Activated CD8-positive, alpha-beta T cell treated with anti-CD3 and anti-CD28 coated beads, Interleukin-2, amount 10 ng/mL, durations not matched to agents 7 days and 5 days (primary cell): ENCODE measurements around the gene BRF1. TPM values are rescaled to one million over a fixed set of nuclear protein-coding genes. Genes with fewer than 3 reads are reported as not detected.

Experiments
- ATAC-seq: fragments of 150-1000 bp; cut with Tn5 transposase; one replicate; pipeline ENCODE4 v1.10.0; 2021; ENCODE audit warnings: moderate library complexity
- CTCF ChIA-PET: fragments of 350-600 bp; sonication (Branson Sonifier 250); formaldehyde crosslinking; loops from one replicate; lab custom pipeline; 2021; ENCODE audit warnings: antibody characterized with exemption; lab: Charles Lee
- POLR2A ChIA-PET: fragments of 350-600 bp; sonication (Branson Sonifier 250); formaldehyde crosslinking; loops from one replicate; lab custom pipeline; 2021; ENCODE audit warnings: antibody characterized with exemption; lab: Charles Lee
- DNase-seq: peaks from one replicate; pipeline ENCODE4 v3.0.0-alpha.2; 2020
- H3K27ac Mint-ChIP-seq: one replicate; pipeline ENCODE4 v1.8.0; 2021; ENCODE audit warnings: mild to moderate bottlenecking, mixed read lengths
- H3K27me3 Mint-ChIP-seq: one replicate; pipeline ENCODE4 v1.8.0; 2021; ENCODE audit warnings: low read depth, mixed read lengths
- H3K36me3 Mint-ChIP-seq: one replicate; pipeline ENCODE4 v1.8.0; 2021; ENCODE audit warnings: low read depth, mixed read lengths
- H3K4me1 Mint-ChIP-seq: one replicate; pipeline ENCODE4 v1.8.0; 2021; ENCODE audit warnings: low read depth, mixed read lengths
- H3K4me3 Mint-ChIP-seq: one replicate; pipeline ENCODE4 v1.8.0; 2021; ENCODE audit warnings: mild to moderate bottlenecking, mixed read lengths
- H3K9me3 Mint-ChIP-seq: one replicate; pipeline ENCODE4 v1.8.0; 2022; ENCODE audit warnings: mixed read lengths; ENCODE audit not compliant: insufficient read depth
- total RNA-seq, 2 experiments: library from RNA; stranded (reverse); gene quantifications; one replicate each; pipeline ENCODE4 v1.2.3, GENCODE V29; 2021

Gene BRF1
- total RNA-seq, 2 experiments from 2014 or later: 42.1 to 44.7 TPM

- ChIA-PET CTCF (interaction anchor here (0.6 to 1.4 kb wide), 5 partner anchors 10 to 1168 kb away, joined by 3 to 5 read pairs (median 3); no protein-coding TSS in a partner anchor), POLR2A (no interaction called here)
- Mint-ChIP-seq H3K36me3 (no peaks in the 10 kb centered on the region), H3K27me3 (peaks cover 14% of the 10 kb centered on the region), H3K4me3 (no peak overlapping the region), H3K27ac (no peak overlapping the region), H3K9me3 (no peaks in the 10 kb centered on the region), H3K4me1 (peaks cover 45% of the 10 kb centered on the region)
- DNase-seq: peak; percentile 70
- peak; percentile 45 for ATAC-seq
These were observed 97.7 kb downstream of the BRF1 start for GRCh38 chr14:105203057-105203531.

- Mint-ChIP-seq H3K4me1 (peaks cover 45% of the 10 kb centered on the region), H3K4me3 (peak overlapping the region; percentile 51), H3K27me3 (peaks cover 20% of the 10 kb centered on the region), H3K27ac (peak overlapping the region; percentile 80), H3K9me3 (no peaks in the 10 kb centered on the region), H3K36me3 (no peaks in the 10 kb centered on the region)
- DNase-seq (peak; percentile 64), ATAC-seq (peak; percentile 72)
- ChIA-PET POLR2A (no interaction called here), CTCF (interaction anchor here (0.6 to 1.4 kb wide), 6 partner anchors 30 to 229 kb away, joined by 3 to 4 read pairs (median 3); partner anchors contain the start of genes BRF1 and BTBD6)
These were observed 98.8 kb downstream of the BRF1 start for GRCh38 chr14:105201925-105202513.

- Mint-ChIP-seq H3K4me3 (peak overlapping the region; percentile 51), H3K36me3 (no peaks in the 10 kb centered on the region), H3K27me3 (peaks cover 20% of the 10 kb centered on the region), H3K4me1 (peaks cover 46% of the 10 kb centered on the region), H3K27ac (peak overlapping the region; percentile 80), H3K9me3 (no peaks in the 10 kb centered on the region)
- ATAC-seq (no peak), DNase-seq (no peak)
- CTCF ChIA-PET: interaction anchor here (0.8 to 1.4 kb wide), 7 partner anchors 20 to 228 kb away, joined by 3 to 4 read pairs (median 3); partner anchors contain the start of genes BRF1 and JAG2
- POLR2A ChIA-PET: no interaction called here
These were observed 99.5 kb downstream of the BRF1 start for GRCh38 chr14:105201156-105201924.

- CTCF ChIA-PET: interaction anchor here (1.0 kb wide), 2 partner anchors 19 to 32 kb away, joined by 3 read pairs; partner anchors contain the start of gene JAG2
- POLR2A ChIA-PET: no interaction called here
- H3K9me3 Mint-ChIP-seq: no peaks in the 10 kb centered on the region
- H3K4me1 Mint-ChIP-seq: peaks cover 52% of the 10 kb centered on the region
- DNase-seq (no peak), ATAC-seq (no peak)
- H3K27ac Mint-ChIP-seq: no peak overlapping the region
- no peak overlapping the region for H3K4me3 Mint-ChIP-seq
- H3K36me3 Mint-ChIP-seq: no peaks in the 10 kb centered on the region
- peaks cover 23% of the 10 kb centered on the region for H3K27me3 Mint-ChIP-seq
These were observed 100.2 kb downstream of the BRF1 start for GRCh38 chr14:105200641-105201040.

GRCh38 chr14:105200074-105200473, 100.7 kb downstream of the BRF1 start:
- H3K9me3 Mint-ChIP-seq: no peaks in the 10 kb centered on the region
- H3K4me3 Mint-ChIP-seq: no peak overlapping the region
- H3K27me3 Mint-ChIP-seq: peaks cover 24% of the 10 kb centered on the region
- H3K27ac Mint-ChIP-seq: no peak overlapping the region
- POLR2A ChIA-PET: no interaction called here
- ATAC-seq (no peak), DNase-seq (peak; percentile 32)
- CTCF ChIA-PET: interaction anchor here (0.8 to 1.5 kb wide), 2 partner anchors 11 to 152 kb away, joined by 3 read pairs; no protein-coding TSS in a partner anchor
- no peaks in the 10 kb centered on the region for H3K36me3 Mint-ChIP-seq
- H3K4me1 Mint-ChIP-seq: peaks cover 56% of the 10 kb centered on the region

- Mint-ChIP-seq H3K9me3 (no peaks in the 10 kb centered on the region), H3K27me3 (peaks cover 24% of the 10 kb centered on the region), H3K36me3 (no peaks in the 10 kb centered on the region), H3K4me3 (no peak overlapping the region), H3K4me1 (peaks cover 57% of the 10 kb centered on the region), H3K27ac (no peak overlapping the region)
- POLR2A ChIA-PET: no interaction called here
- no peak for ATAC-seq
- no peak for DNase-seq
- CTCF ChIA-PET: interaction anchor here (1.5 kb wide), 1 partner anchor 10 kb away, joined by 3 read pairs; no protein-coding TSS in a partner anchor
These were observed 101.7 kb downstream of the BRF1 start for GRCh38 chr14:105199093-105199492.

- DNase-seq (peak; percentile 24), ATAC-seq (no peak)
- H3K4me3 Mint-ChIP-seq: no peak overlapping the region
- no peaks in the 10 kb centered on the region for H3K36me3 Mint-ChIP-seq
- CTCF ChIA-PET: interaction anchor here (1.5 kb wide), 1 partner anchor 9 kb away, joined by 3 read pairs; no protein-coding TSS in a partner anchor
- H3K9me3 Mint-ChIP-seq: no peaks in the 10 kb centered on the region
- H3K27ac Mint-ChIP-seq: no peak overlapping the region
- peaks cover 24% of the 10 kb centered on the region for H3K27me3 Mint-ChIP-seq
- H3K4me1 Mint-ChIP-seq: peaks cover 61% of the 10 kb centered on the region
- POLR2A ChIA-PET: no interaction called here
These were observed 102.2 kb downstream of the BRF1 start for GRCh38 chr14:105198588-105198987.

GRCh38 chr14:105197211-105197641, 103.6 kb downstream of the BRF1 start:
- H3K9me3 Mint-ChIP-seq: no peaks in the 10 kb centered on the region
- DNase-seq (peak; percentile 34), ATAC-seq (no peak)
- no peak overlapping the region for H3K27ac Mint-ChIP-seq
- no peak overlapping the region for H3K4me3 Mint-ChIP-seq
- H3K27me3 Mint-ChIP-seq: peaks cover 24% of the 10 kb centered on the region
- no peaks in the 10 kb centered on the region for H3K36me3 Mint-ChIP-seq
- CTCF ChIA-PET: no interaction called here
- H3K4me1 Mint-ChIP-seq: peaks cover 64% of the 10 kb centered on the region
- POLR2A ChIA-PET: no interaction called here

GRCh38 chr14:105196265-105196960, 104.4 kb downstream of the BRF1 start:
- ATAC-seq: no peak
- H3K4me1 Mint-ChIP-seq: peaks cover 56% of the 10 kb centered on the region
- no peak for DNase-seq
- no peaks in the 10 kb centered on the region for H3K36me3 Mint-ChIP-seq
- no peak overlapping the region for H3K27ac Mint-ChIP-seq
- CTCF ChIA-PET: interaction anchor here (1.3 kb wide), 1 partner anchor 109 kb away, joined by 4 read pairs; no protein-coding TSS in a partner anchor
- H3K27me3 Mint-ChIP-seq: peaks cover 24% of the 10 kb centered on the region
- no peaks in the 10 kb centered on the region for H3K9me3 Mint-ChIP-seq
- POLR2A ChIA-PET: no interaction called here
- no peak overlapping the region for H3K4me3 Mint-ChIP-seq

GRCh38 chr14:105195522-105196264, 105.1 kb downstream of the BRF1 start:
- CTCF ChIA-PET: interaction anchor here (0.8 to 1.6 kb wide), 6 partner anchors 9 to 156 kb away, joined by 3 to 5 read pairs (median 3); no protein-coding TSS in a partner anchor
- H3K4me1 Mint-ChIP-seq: peaks cover 50% of the 10 kb centered on the region
- no peaks in the 10 kb centered on the region for H3K36me3 Mint-ChIP-seq
- no peaks in the 10 kb centered on the region for H3K9me3 Mint-ChIP-seq
- no peak overlapping the region for H3K4me3 Mint-ChIP-seq
- peaks cover 24% of the 10 kb centered on the region for H3K27me3 Mint-ChIP-seq
- DNase-seq: peak; percentile 52
- POLR2A ChIA-PET: no interaction called here
- ATAC-seq: peak; percentile 13
- no peak overlapping the region for H3K27ac Mint-ChIP-seq
